ENCODE measurements around the gene TRIM7. TPM values are rescaled to one million over a fixed set of nuclear protein-coding genes. Genes with fewer than 3 reads are reported as not detected.

TRIM7 gene
- total RNA-seq, 1 experiment from 2014 or later, result not detected

GRCh38 chr5:181237729-181238385 lies 32.9 kb upstream of the TRIM7 start:
- no peaks in the 10 kb centered on the region for H3K27me3 ChIP-seq (replicated peaks; ENCODE audit: insufficient read depth, low read depth, low read length, poor library complexity)
- no peak overlapping the region for H3K4me3 ChIP-seq (ENCODE audit: low read depth, low read length, poor library complexity, severe bottlenecking)
- POLR2A ChIA-PET (ENCODE audit: low non-redundant PET), result no interaction called here
- TF ChIP-seq, protein P1, sequence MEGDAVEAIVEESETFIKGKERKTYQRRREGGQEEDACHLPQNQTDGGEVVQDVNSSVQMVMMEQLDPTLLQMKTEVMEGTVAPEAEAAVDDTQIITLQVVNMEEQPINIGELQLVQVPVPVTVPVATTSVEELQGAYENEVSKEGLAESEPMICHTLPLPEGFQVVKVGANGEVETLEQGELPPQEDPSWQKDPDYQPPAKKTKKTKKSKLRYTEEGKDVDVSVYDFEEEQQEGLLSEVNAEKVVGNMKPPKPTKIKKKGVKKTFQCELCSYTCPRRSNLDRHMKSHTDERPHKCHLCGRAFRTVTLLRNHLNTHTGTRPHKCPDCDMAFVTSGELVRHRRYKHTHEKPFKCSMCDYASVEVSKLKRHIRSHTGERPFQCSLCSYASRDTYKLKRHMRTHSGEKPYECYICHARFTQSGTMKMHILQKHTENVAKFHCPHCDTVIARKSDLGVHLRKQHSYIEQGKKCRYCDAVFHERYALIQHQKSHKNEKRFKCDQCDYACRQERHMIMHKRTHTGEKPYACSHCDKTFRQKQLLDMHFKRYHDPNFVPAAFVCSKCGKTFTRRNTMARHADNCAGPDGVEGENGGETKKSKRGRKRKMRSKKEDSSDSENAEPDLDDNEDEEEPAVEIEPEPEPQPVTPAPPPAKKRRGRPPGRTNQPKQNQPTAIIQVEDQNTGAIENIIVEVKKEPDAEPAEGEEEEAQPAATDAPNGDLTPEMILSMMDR (conservative IDR thresholded peaks at IDR 0.05; ENCODE audit: low read depth, low read length), result no peak
- no peak for TF ChIP-seq EZH2 (IDR thresholded peaks at IDR 0.05; ENCODE audit: borderline replicate concordance, low read depth, low read length, poor library complexity, severe bottlenecking)
- no peaks in the 10 kb centered on the region for H3K9me3 ChIP-seq (ENCODE audit: low read depth, low read length, poor library complexity, severe bottlenecking)
- intact Hi-C loops (cut with micrococcal nuclease; ENCODE audit: unreplicated experiment), result no loop called here
- CTCF ChIA-PET, result no interaction called here
- no TSS peak for BruUV-seq (replicated peaks)
- peaks cover 26% of the 10 kb centered on the region for H3K4me1 ChIP-seq (ENCODE audit: insufficient read depth, low read length, poor library complexity, severe bottlenecking)
- no peak overlapping the region for H3K27ac ChIP-seq (ENCODE audit: low read depth, low read length, poor library complexity, severe bottlenecking)
- no peak for DNase-seq (ENCODE audit: low spot score)
- H3K36me3 ChIP-seq (ENCODE audit: insufficient read depth, low read length, poor library complexity, severe bottlenecking), result peaks cover 90% of the 10 kb centered on the region

GRCh38 chr5:181236954-181237641 lies 32.1 kb upstream of the TRIM7 start:
- TF ChIP-seq, protein P1 (conservative IDR thresholded peaks at IDR 0.05; ENCODE audit: low read depth, low read length), result no peak
- no peak for TF ChIP-seq EZH2 (IDR thresholded peaks at IDR 0.05; ENCODE audit: borderline replicate concordance, low read depth, low read length, poor library complexity, severe bottlenecking)
- H3K36me3 ChIP-seq (ENCODE audit: insufficient read depth, low read length, poor library complexity, severe bottlenecking), result peaks cover 82% of the 10 kb centered on the region
- no peak for DNase-seq (ENCODE audit: low spot score)
- CTCF ChIA-PET, result no interaction called here
- no peaks in the 10 kb centered on the region for H3K27me3 ChIP-seq (replicated peaks; ENCODE audit: insufficient read depth, low read depth, low read length, poor library complexity)
- POLR2A ChIA-PET (ENCODE audit: low non-redundant PET), result no interaction called here
- no peak overlapping the region for H3K27ac ChIP-seq (ENCODE audit: low read depth, low read length, poor library complexity, severe bottlenecking)
- H3K9me3 ChIP-seq (ENCODE audit: low read depth, low read length, poor library complexity, severe bottlenecking), result no peaks in the 10 kb centered on the region
- intact Hi-C loops (cut with micrococcal nuclease; ENCODE audit: unreplicated experiment), result no loop called here
- H3K4me3 ChIP-seq (ENCODE audit: low read depth, low read length, poor library complexity, severe bottlenecking), result no peak overlapping the region
- H3K4me1 ChIP-seq (ENCODE audit: insufficient read depth, low read length, poor library complexity, severe bottlenecking), result peaks cover 24% of the 10 kb centered on the region
- BruUV-seq (replicated peaks), result no TSS peak

GRCh38 chr5:181236471-181236870 lies 31.5 kb upstream of the TRIM7 start:
- CTCF ChIA-PET, result no interaction called here
- H3K4me1 ChIP-seq (ENCODE audit: insufficient read depth, low read length, poor library complexity, severe bottlenecking), result peaks cover 17% of the 10 kb centered on the region
- POLR2A ChIA-PET (ENCODE audit: low non-redundant PET), result no interaction called here
- H3K27ac ChIP-seq (ENCODE audit: low read depth, low read length, poor library complexity, severe bottlenecking), result peak overlapping the region; percentile 24
- TF ChIP-seq, protein P1 (conservative IDR thresholded peaks at IDR 0.05; ENCODE audit: low read depth, low read length), result no peak
- no peaks in the 10 kb centered on the region for H3K9me3 ChIP-seq (ENCODE audit: low read depth, low read length, poor library complexity, severe bottlenecking)
- no peak overlapping the region for H3K4me3 ChIP-seq (ENCODE audit: low read depth, low read length, poor library complexity, severe bottlenecking)
- no peak for DNase-seq (ENCODE audit: low spot score)
- peaks cover 76% of the 10 kb centered on the region for H3K36me3 ChIP-seq (ENCODE audit: insufficient read depth, low read length, poor library complexity, severe bottlenecking)
- no TSS peak for BruUV-seq (replicated peaks)
- intact Hi-C loops (cut with micrococcal nuclease; ENCODE audit: unreplicated experiment), result no loop called here
- no peaks in the 10 kb centered on the region for H3K27me3 ChIP-seq (replicated peaks; ENCODE audit: insufficient read depth, low read depth, low read length, poor library complexity)
